ENCODE data around the gene UBA6.

UBA6 gene

GRCh38 chr4:67575232-67576058 lies 125.5 kb downstream of the UBA6 start:
- no peak for DNase-seq

- no peak for DNase-seq
These were observed 127.8 kb downstream of the UBA6 start for GRCh38 chr4:67573193-67573592.

GRCh38 chr4:67571975-67572374 lies 129.0 kb downstream of the UBA6 start:
- DNase-seq: no peak

DNA sequence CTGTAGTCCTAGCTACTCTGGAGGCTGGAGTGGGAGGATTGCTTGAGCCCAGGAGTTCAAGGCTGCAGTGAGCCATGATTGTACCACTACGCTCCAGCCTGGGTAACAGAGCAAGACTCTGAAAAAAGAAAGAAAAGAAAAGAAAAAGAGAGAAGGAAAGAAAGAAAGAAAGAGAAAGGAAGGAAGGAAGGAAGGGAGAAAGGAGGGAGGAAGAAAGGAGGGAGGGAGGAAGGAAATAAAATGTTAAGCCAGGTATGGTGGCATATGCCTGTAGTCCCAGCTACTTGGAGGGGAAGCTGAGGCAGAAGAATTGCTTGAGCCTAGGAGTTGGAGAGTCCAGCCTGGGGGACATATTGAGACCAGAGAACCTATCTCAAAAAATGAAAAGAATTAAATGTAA lies 130.4 kb downstream of the UBA6 start:
- DNase-seq: no peak

GRCh38 chr4:67568820-67569219 lies 132.1 kb downstream of the UBA6 start:
- DNase-seq: no peak

DNA sequence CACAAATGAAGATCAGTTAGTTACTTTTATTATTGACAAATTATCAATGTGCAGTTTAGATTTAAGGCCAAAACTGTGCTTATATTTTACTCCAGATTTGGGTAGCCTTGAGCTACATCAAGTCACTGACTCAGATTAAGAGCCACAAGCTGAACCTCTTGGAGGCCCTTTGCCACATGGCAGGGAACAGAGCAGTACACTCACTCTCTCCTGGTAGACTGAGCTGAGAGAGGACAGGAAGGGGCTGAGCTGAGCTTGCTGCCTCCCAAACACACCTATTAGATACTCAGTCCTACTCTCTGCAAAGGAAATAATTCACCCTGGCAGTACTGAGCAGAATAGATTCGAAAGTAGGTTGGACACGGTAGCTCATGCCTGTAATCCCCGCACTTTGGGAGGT lies 134.6 kb downstream of the UBA6 start:
- no peak for DNase-seq

DNA sequence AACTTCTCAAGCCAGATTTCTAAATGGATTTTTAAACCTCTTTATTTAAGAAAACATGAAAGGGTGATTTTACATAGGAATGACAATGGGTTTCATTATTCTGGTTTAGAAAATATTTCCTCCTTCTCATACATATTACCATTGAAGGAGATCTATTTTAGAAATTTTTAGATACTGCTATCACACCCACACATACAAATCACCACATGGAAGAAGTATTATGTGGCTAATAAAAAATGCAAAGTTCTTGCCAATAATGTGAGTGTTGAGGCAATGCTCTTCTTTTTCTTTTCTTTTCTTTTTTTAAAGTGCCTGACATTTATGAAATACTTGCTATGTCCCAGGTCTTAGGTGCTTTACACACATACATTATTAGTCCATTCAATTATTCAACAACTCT lies 135.7 kb downstream of the UBA6 start:
- no peak for DNase-seq
